GM04503 (cell line): Measurements from ENCODE around the gene ZNF618.

Experiments
- DNase-seq: peaks from one replicate; pipeline ENCODE4 v3.0.0-alpha.2; 2012; ENCODE audit warnings: low read depth

The ZNF618 gene

GRCh38 chr9:113885183-113886025, 9.3 kb downstream of the ZNF618 start:
- no peak for DNase-seq

DNA sequence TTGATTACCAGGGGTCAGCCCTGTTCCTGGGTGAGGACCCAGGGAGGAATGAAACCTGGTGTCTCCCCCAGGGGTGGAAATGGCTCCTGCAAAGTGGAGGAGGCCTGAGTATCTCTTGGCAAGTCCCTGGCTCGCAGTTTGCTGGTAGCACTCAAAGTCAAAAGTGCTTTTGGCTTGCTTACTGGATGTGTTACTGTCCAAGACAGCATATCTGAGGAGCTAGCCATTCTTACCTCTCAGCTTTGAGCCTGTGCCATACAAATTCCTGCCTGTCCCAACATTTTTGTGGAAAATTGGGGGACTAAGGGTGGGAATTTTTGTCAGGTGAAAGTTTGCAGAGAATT, 9.9 kb downstream of the ZNF618 start:
- no peak for DNase-seq

DNA sequence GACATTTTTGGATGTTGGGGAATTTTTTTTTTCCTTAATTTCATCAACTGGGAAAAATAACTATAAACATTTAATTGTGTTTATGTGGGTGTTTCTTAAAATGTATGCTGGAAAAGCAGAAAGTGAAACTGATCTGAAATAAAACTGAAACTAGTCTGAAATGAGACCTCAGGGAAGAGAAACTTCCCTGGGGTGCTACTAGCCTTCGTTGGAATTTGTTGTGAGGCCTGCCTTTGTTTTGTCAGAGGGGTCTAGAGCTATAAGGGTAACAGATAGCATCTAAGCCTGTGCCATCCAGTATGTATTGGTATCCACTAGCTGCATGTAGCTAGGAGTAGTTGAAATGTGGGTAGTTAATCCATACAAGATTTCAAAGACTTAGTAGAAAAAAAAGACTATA, 10.4 kb downstream of the ZNF618 start:
- DNase-seq, result no peak

DNA sequence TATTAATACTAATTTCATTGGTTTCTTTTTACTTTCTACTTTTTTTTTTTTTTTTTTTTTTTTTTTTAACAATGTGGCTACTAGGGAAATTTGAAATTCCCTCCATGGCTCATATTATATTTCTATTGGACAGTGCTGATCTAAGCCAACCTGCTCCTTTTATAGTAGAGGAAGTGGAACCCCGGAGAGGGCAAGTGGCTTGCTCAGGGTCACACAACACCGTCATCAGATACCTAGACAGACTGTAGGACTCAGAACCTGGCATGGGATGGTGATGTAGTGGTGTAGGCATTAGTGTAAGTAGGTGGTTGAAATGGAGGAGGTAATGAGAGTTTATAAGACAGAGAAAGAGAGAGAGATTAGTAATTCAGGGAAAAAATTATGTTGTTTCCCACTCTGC, 10.8 kb downstream of the ZNF618 start:
- no peak for DNase-seq

GRCh38 chr9:113887436-113887835, 11.3 kb downstream of the ZNF618 start:
- DNase-seq, result no peak

DNA sequence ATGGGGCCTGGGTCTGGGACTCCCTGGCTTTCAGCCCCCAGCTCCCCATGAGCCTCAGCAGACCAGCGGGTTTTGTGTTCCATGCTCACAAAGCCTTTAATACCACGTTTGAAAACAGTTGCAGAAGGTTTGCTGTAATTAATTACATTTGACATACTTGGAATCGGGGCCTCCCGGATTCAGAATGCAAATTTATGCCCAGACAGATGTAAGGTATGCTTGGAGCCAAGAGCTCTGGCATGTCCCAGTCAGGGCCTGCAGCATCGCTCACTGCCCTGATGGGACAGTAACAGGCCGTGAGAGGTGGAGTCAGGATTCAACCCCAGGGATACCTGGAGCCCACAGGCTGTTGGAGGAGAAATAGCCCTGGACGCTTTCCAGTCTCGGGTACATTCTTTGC, 12.2 kb downstream of the ZNF618 start:
- DNase-seq, result no peak

- DNase-seq, result no peak
These were observed 12.9 kb downstream of the ZNF618 start for GRCh38 chr9:113888976-113889375.

GRCh38 chr9:113890704-113891103, 14.6 kb downstream of the ZNF618 start:
- no peak for DNase-seq

DNA sequence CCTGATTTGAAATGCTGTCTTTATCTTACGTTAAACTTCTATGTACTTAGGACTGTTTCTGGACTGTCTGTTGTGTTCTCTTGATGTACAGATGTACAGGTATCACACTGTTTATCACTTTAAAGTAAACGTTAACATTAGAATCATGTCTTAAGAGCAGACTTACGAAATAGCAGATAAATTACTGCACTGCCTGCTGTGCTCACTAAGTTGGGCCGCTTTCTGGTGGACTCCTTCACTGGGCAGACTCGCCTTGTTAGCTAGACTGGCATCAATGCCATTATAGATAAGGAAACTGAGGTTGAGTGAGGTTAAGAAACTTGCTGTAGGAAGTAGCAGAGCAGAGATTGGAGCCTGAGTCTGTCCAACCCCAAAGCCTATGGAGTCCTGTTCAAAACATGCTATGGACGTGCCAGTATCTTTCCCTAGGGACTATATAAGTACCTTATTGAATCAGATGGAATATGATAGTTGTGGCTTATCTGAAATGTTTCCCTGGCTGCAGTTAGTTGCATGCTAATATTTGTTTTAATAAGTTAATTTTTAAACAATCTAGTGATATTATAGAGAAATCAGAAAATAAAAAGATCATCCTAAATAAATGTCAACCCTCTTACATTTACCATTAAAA, 16.9 kb downstream of the ZNF618 start:
- DNase-seq, result no peak

GRCh38 chr9:113894166-113894565, 18.1 kb downstream of the ZNF618 start:
- no peak for DNase-seq

DNA sequence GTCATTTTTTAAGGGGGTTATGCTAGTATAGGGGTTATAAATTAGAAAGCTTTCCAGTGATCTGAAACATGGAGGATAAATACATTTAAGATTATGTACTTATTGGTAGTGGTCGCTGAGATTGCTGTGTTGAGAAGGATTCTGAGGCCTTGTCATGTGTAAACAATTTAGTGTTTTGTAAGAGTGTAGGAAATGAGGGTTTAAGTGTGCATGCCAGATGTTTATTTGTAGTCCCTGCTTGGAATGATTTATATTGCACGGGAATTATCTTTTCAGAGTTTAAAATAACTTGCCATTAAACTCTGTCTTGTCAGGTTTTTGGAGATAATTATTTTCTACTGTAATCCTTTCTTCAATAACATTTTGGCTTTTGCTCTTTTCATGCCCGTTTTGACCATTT, 19.4 kb downstream of the ZNF618 start:
- no peak for DNase-seq

- no peak for DNase-seq
These were observed 20.6 kb downstream of the ZNF618 start for GRCh38 chr9:113896713-113897112.

- DNase-seq, result no peak
These were observed 22.0 kb downstream of the ZNF618 start for GRCh38 chr9:113898151-113898550.

DNA sequence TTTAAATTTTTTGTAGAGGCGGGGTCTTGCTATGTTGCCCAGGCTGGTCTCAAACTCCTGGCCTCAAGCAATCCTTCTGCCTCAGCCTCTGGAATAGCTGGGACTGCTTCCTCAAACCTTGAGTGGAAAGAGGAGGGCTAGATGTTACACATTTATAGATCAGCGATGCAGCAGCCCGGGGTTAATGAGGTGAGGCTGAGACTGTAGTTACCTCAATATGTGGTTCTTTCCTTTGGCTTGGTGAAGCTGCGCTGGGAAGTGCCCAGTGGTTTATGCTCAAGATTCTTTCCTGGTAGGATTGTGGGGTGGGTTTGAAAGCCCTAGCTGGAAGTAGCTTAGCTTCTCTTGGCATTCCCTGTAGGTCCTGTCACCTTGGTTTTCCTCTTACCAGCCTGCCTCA, 22.5 kb downstream of the ZNF618 start:
- DNase-seq, result no peak

DNA sequence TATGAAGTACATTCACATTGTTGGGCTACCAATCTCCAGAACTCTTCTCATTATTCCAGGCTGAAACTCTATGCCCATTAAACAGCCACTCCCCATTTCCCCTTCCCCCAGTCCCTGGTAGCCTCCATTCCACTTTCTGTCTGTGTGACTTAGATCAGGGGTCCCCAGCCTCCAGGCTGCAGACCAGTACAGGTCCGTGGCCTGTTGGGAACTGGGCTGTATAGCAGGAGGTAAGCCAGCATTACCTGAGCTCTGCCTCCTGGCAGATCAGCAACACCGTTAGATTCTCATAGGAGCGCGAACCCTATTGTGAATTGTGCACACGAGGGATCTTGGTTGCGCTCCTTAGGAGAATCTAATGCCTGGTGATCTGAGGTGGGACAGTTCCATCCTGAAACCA, 23.1 kb downstream of the ZNF618 start:
- no peak for DNase-seq

DNA sequence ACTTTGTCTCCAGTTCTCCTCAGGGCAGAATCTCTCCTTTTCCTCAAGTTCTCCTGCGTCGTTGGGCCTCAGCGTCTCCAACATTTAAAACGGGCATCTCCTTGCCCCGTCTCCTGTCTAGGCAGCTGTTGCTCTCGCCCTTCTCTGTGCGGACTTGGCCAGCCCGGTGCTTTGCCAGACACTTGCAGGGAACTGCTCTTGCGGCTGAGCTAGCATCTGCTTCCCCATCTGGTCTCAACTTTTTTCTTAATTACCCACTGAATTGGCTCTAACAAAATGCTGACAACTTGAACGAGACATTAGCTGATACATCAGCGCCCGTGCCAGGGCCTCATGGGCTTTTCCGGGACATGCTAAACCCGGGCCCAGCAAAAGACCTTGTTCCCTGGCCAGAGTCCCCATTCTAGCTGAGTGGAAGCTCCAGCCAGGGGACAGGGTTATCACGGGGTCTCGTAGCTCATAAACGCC, 25.1 kb downstream of the ZNF618 start:
- DNase-seq, result no peak

DNA sequence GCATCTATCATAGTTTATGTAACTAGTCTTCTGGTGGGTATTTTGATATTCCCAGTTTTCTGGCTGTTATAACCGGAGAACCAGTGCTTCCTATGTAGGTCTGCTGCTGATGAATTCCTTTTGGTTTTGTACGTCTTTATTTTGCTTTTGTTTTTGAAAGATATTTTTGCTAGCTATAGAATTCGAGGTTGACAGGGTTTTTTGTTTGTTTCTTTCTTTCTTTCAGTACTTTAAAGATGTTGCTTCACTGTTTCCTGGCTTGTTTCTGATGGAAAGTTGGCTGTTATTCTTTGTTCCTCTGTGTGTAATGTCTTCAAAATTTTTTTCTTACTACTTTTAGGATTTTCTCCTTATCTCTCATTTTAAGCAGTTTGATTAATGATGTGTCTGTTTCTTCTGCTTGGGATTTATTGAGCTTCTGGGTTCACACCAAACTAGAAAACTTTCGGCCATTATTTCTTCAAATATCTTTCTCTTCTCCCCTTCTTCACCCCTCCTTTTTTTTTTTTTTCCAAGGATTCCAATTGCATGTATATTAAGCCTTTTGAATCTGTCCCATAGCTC, 27.5 kb downstream of the ZNF618 start:
- DNase-seq, result no peak

- DNase-seq, result no peak
These were observed 30.5 kb downstream of the ZNF618 start for GRCh38 chr9:113906411-113907110.

DNA sequence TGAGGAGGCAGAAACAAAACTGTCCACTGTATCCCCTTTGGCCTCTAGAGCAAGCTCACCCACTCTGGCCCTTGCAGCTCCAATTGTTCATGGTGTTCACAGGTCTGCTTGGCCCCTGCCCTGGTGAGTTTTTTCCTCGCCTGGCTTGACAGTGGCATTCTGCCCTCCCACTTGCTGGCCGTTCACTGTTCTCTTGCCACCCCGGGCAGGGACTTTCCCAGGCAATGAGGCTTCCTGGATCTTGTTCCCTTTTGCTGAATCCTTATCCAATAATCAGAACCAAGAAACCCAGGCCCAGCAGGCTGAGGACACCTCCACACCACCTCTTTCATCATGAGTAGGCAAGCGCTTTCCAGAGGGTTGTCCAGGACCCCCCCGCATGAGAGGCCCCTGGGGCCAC, 31.2 kb downstream of the ZNF618 start:
- no peak for DNase-seq

DNA sequence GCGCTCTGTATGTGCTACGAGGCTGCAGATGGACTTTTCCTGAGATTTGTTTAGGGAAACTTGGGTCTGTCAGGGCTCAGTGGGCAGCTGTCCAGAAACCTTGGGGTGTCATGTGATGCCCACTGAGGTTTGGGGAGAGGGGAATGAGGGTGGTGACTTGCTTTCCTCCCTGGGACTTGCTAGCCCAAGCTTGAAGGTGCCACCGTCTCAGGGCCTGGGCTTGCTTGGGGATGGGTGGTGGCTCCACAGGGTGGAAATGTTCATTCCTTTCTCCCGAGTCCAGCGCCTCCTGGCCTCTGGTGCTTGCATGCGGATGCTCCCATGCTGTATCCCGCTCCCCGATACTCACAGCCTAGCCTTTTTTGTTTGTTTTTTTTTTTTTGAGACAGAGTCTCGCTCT, 33.3 kb downstream of the ZNF618 start:
- DNase-seq, result no peak

GRCh38 chr9:113910036-113910639, 34.0 kb downstream of the ZNF618 start:
- DNase-seq, result no peak

DNA sequence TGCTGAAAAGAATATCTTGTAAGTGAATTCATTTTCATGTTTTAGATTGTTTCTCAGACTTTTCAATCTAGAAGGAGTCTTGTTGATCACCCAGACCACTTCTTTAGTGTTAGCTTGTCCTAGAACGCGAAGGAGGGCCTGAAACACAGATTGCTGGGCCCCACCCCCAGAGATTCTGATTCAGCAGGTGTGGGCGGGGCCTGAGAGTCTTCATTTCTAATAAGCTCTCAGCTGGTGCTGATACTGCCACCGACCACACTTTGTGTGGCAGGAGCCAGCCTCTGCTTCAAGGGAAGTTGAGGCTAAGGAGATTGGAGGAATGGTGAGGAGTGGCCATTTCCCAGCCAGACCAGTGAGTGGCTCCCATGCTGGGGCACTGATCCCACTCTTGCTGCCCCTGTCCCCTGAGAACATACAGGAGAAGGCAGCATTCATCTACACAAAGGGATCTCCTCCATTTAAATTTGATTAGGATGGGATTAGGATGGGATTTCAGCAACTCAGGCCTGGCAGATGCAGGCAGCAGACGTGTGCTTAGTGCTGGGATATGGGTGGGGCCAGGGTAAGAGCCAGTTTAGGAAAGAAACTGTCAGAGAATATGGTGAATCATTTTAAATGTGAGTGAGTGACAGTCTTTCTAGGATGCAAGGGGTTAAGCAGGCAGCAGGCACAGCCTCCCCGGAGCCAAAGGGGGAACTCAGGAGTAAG, 35.9 kb downstream of the ZNF618 start:
- DNase-seq, result no peak
